ENCODE data around the gene C2CD2. TPM values are rescaled to one million over a fixed set of nuclear protein-coding genes. Genes with fewer than 3 reads are reported as not detected.

C2CD2 gene
- total RNA-seq, 1 experiment from 2014 or later: 50.4 TPM

DNA sequence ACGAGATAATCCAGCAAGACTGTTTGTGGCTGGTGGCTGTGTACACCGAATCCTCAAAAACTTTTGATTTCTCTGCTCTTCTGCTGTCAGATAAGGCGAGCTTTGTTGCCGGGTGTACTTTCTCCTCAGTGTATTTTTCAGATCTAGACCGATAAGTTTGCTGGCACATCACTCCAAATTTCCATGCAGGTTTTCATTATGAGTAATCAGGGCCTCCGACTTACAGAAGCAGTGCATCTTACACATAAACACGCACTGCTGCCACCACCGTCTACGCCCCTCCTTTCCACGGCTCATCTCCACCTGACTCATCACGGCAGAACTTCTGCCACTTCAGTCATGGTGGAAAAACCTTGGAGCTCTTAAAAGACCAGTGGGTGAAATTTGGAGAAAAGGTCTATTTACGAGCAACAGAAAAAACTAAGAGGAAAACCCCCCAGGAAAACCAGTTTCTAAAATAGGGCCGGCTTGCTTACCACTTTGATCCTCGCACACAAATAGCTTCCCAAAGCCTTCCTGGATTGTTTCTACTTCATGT, 48.7 kb upstream of the C2CD2 start:
- Histone ChIP-seq H3F3A (ENCODE audit: low read length, unreplicated experiment) (no peaks in the 10 kb centered on the region), H4K20me1 (ENCODE audit: low read length) (no peaks in the 10 kb centered on the region), H3K36me3 (ENCODE audit: low read depth, low read length) (peaks cover 18% of the 10 kb centered on the region), H2AFZ (ENCODE audit: low read length) (no peak overlapping the region), H3K27ac (ENCODE audit: low read length) (peak overlapping the region; percentile 80), H3K4me1 (ENCODE audit: insufficient read depth, low read length) (peaks cover 31% of the 10 kb centered on the region), H3K9me3 (ENCODE audit: low read length) (no peaks in the 10 kb centered on the region), H3K9ac (ENCODE audit: low read length) (peak overlapping the region; percentile 34), H3K9me2 (replicated peaks; ENCODE audit: low read length) (no peaks in the 10 kb centered on the region), H3K4me2 (ENCODE audit: low read length) (peak overlapping the region; percentile 55), H3K79me2 (ENCODE audit: low read length) (peaks cover 52% of the 10 kb centered on the region), H3K4me3 (ENCODE audit: low read length) (peak overlapping the region; percentile 15; the same call in 1 of the 2 replicates), H3K27me3 (ENCODE audit: low read length) (no peaks in the 10 kb centered on the region)
- TF ChIP-seq, protein P1, sequence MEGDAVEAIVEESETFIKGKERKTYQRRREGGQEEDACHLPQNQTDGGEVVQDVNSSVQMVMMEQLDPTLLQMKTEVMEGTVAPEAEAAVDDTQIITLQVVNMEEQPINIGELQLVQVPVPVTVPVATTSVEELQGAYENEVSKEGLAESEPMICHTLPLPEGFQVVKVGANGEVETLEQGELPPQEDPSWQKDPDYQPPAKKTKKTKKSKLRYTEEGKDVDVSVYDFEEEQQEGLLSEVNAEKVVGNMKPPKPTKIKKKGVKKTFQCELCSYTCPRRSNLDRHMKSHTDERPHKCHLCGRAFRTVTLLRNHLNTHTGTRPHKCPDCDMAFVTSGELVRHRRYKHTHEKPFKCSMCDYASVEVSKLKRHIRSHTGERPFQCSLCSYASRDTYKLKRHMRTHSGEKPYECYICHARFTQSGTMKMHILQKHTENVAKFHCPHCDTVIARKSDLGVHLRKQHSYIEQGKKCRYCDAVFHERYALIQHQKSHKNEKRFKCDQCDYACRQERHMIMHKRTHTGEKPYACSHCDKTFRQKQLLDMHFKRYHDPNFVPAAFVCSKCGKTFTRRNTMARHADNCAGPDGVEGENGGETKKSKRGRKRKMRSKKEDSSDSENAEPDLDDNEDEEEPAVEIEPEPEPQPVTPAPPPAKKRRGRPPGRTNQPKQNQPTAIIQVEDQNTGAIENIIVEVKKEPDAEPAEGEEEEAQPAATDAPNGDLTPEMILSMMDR (conservative IDR thresholded peaks at IDR 0.05; ENCODE audit: low read depth, low read length): no peak
- no peak for TF ChIP-seq EZH2 (IDR thresholded peaks at IDR 0.05; ENCODE audit: low read length, unreplicated experiment)
- no peak for TF ChIP-seq EZH2phosphoT487 (IDR thresholded peaks at IDR 0.05; ENCODE audit: borderline replicate concordance, low read length)
- BruUV-seq (replicated peaks): no TSS peak
- ATAC-seq (peak; percentile 96), DNase-seq (peak; percentile 89)
- CTCF ChIA-PET: interaction anchor here (1.2 kb wide), 1 partner anchor 185 kb away, joined by 4 read pairs; no protein-coding TSS in a partner anchor
- intact Hi-C loops (cut with micrococcal nuclease): loop anchor here (2.0 kb wide), 2 partner anchors 42 to 114 kb away; no protein-coding TSS in a partner anchor
- POLR2A ChIA-PET (ENCODE audit: unreplicated experiment): interaction anchor here (0.7 kb wide), 2 partner anchors 50 to 69 kb away, joined by 3 to 6 read pairs; no protein-coding TSS in a partner anchor

DNA sequence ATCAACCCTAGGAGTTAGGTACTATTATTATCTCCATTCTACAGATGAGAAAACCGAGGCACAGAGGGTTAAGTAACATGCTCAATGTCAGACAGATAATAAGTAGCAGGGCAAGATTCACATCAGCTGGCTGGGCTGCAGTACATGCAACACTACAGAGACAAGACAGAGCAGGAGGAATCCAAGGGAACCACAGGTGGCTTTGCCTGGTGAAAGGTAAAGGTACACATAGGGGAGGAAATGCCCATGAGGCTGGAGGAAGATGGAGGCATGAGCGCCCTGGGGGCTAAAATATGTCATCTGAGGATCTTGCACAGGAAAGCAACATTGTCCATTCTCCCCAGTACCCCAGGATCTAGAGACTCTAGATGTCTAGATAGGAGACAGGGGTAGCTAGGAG, 48.0 kb upstream of the C2CD2 start:
- Histone ChIP-seq H2AFZ (ENCODE audit: low read length) (no peak overlapping the region), H3K9me3 (ENCODE audit: low read length) (no peaks in the 10 kb centered on the region), H3K36me3 (ENCODE audit: low read depth, low read length) (peaks cover 20% of the 10 kb centered on the region), H3F3A (ENCODE audit: low read length, unreplicated experiment) (no peaks in the 10 kb centered on the region), H3K4me1 (ENCODE audit: insufficient read depth, low read length) (peaks cover 31% of the 10 kb centered on the region), H3K9ac (ENCODE audit: low read length) (peak overlapping the region; percentile 34), H3K27me3 (ENCODE audit: low read length) (no peaks in the 10 kb centered on the region), H3K4me2 (ENCODE audit: low read length) (peak overlapping the region; percentile 55), H3K9me2 (replicated peaks; ENCODE audit: low read length) (no peaks in the 10 kb centered on the region), H3K27ac (ENCODE audit: low read length) (peak overlapping the region; percentile 80), H3K4me3 (ENCODE audit: low read length) (no peak overlapping the region), H4K20me1 (ENCODE audit: low read length) (no peaks in the 10 kb centered on the region), H3K79me2 (ENCODE audit: low read length) (peaks cover 46% of the 10 kb centered on the region)
- TF ChIP-seq, protein P1 (conservative IDR thresholded peaks at IDR 0.05; ENCODE audit: low read depth, low read length): no peak
- no peak for TF ChIP-seq EZH2 (IDR thresholded peaks at IDR 0.05; ENCODE audit: low read length, unreplicated experiment)
- no peak for TF ChIP-seq EZH2phosphoT487 (IDR thresholded peaks at IDR 0.05; ENCODE audit: borderline replicate concordance, low read length)
- no TSS peak for BruUV-seq (replicated peaks)
- DNase-seq (no peak), ATAC-seq (no peak)
- POLR2A ChIA-PET (ENCODE audit: unreplicated experiment): no interaction called here
- CTCF ChIA-PET: interaction anchor here (1.2 kb wide), 1 partner anchor 185 kb away, joined by 4 read pairs; no protein-coding TSS in a partner anchor
- intact Hi-C loops (cut with micrococcal nuclease): loop anchor here (2.0 kb wide), 2 partner anchors 41 to 115 kb away; no protein-coding TSS in a partner anchor

DNA sequence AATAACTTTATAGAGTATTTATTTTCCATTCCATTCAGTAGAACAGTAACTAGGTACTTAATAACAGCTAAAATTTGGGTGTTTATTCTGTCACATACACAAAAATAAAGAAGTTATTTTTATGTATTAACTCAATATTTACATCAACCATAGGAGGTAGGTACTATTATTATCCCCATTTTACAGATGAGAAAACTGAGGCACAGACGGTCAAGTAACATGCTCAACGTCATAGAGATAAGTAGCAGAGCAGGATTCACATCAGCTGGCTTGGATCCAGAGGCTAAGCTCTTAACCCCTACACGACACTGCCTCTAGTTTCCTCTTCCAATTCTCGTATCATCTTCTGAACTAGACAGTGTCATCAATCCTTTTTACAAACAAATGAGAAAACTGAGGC, 47.1 kb upstream of the C2CD2 start:
- no peaks in the 10 kb centered on the region for H3K27me3 ChIP-seq (ENCODE audit: low read length)
- H3K9me3 ChIP-seq (ENCODE audit: low read length): peaks cover 3% of the 10 kb centered on the region; the same call in 1 of the 2 replicates
- ChIA-PET POLR2A (ENCODE audit: unreplicated experiment) (no interaction called here), CTCF (no interaction called here)
- no peaks in the 10 kb centered on the region for H4K20me1 ChIP-seq (ENCODE audit: low read length)
- H3K4me1 ChIP-seq (ENCODE audit: insufficient read depth, low read length): peaks cover 31% of the 10 kb centered on the region
- intact Hi-C loops (cut with micrococcal nuclease): no loop called here
- H3K4me2 ChIP-seq (ENCODE audit: low read length): no peak overlapping the region
- ATAC-seq: no peak
- BruUV-seq (replicated peaks): no TSS peak
- no peaks in the 10 kb centered on the region for H3K9me2 ChIP-seq (replicated peaks; ENCODE audit: low read length)
- H3K4me3 ChIP-seq (ENCODE audit: low read length): no peak overlapping the region
- no peaks in the 10 kb centered on the region for H3F3A ChIP-seq (ENCODE audit: low read length, unreplicated experiment)
- H3K9ac ChIP-seq (ENCODE audit: low read length): no peak overlapping the region
- no peak for DNase-seq
- peaks cover 41% of the 10 kb centered on the region for H3K79me2 ChIP-seq (ENCODE audit: low read length)
- no peak overlapping the region for H2AFZ ChIP-seq (ENCODE audit: low read length)
- no peak overlapping the region for H3K27ac ChIP-seq (ENCODE audit: low read length)
- H3K36me3 ChIP-seq (ENCODE audit: low read depth, low read length): peaks cover 28% of the 10 kb centered on the region
- no peak for TF ChIP-seq EZH2phosphoT487 (IDR thresholded peaks at IDR 0.05; ENCODE audit: borderline replicate concordance, low read length)
- TF ChIP-seq, protein P1 (conservative IDR thresholded peaks at IDR 0.05; ENCODE audit: low read depth, low read length): no peak
- TF ChIP-seq EZH2 (IDR thresholded peaks at IDR 0.05; ENCODE audit: low read length, unreplicated experiment): no peak

Data from PC-3 (cell line).